ENCODE results near the gene ERF.

DNA sequence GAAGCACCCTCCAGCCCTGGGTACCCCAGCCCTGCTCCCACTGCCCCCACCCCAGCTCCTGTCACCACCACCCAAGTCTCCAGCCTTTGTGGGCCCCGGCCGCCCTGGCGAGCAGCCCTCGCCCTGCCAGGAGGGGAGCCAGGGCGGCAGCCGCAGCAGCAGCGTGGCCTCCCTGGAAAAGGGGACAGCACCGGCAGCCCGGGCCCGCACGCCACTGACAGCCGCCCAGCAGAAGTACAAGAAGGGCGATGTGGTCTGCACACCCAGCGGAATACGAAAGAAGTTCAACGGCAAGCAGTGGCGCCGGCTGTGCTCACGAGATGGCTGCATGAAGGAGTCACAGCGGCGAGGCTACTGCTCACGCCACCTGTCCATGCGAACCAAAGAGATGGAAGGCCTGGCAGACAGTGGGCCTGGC is 18.1 kb upstream of the ERF start:
- TF ChIP-seq, protein P1, sequence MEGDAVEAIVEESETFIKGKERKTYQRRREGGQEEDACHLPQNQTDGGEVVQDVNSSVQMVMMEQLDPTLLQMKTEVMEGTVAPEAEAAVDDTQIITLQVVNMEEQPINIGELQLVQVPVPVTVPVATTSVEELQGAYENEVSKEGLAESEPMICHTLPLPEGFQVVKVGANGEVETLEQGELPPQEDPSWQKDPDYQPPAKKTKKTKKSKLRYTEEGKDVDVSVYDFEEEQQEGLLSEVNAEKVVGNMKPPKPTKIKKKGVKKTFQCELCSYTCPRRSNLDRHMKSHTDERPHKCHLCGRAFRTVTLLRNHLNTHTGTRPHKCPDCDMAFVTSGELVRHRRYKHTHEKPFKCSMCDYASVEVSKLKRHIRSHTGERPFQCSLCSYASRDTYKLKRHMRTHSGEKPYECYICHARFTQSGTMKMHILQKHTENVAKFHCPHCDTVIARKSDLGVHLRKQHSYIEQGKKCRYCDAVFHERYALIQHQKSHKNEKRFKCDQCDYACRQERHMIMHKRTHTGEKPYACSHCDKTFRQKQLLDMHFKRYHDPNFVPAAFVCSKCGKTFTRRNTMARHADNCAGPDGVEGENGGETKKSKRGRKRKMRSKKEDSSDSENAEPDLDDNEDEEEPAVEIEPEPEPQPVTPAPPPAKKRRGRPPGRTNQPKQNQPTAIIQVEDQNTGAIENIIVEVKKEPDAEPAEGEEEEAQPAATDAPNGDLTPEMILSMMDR (IDR thresholded peaks at IDR 0.05; ENCODE audit: low read length): no peak
- TF ChIP-seq EZH2 (IDR thresholded peaks at IDR 0.05; ENCODE audit: borderline replicate concordance, low read length): no peak
